Mucosa of descending colon (tissue), 3 donors: ENCODE data around the gene DRAM1. TPM values are rescaled to one million over a fixed set of nuclear protein-coding genes. Genes with fewer than 3 reads are reported as not detected.
A peak's percentile ranks its signal among the peaks of the same experiment; 100 is the strongest.

Experiments used
- ATAC-seq: fragments of 200-7000 bp; cut with Tn5 transposase; one replicate; pipeline ENCODE4 v1.9.1; 2020; ENCODE audit warnings: mild to moderate bottlenecking, moderate library complexity
- DNase-seq, 3 donors: peaks; one replicate each; pipeline ENCODE4 v3.0.0-alpha.2; 2020
- H3K36me3 ChIP-seq: fragments of 200-600 bp; one replicate; pipeline ENCODE4 v1.8.0; 2021; ENCODE audit warnings: low read depth, mild to moderate bottlenecking
- H3K4me1 ChIP-seq: fragments of 200-600 bp; one replicate; pipeline ENCODE4 v1.8.0; 2021; ENCODE audit warnings: low read depth, mild to moderate bottlenecking
- H3K4me3 ChIP-seq: fragments of 200-600 bp; one replicate; pipeline ENCODE4 v1.8.0; 2021; ENCODE audit warnings: mild to moderate bottlenecking
- H3K9me3 ChIP-seq: fragments of 200-600 bp; one replicate; pipeline ENCODE4 v1.8.0; 2021; ENCODE audit warnings: mild to moderate bottlenecking
- CTCF ChIP-seq: fragments of 200-600 bp; IDR thresholded peaks from one replicate; pipeline ENCODE4 v1.8.0; 2022; ENCODE audit warnings: antibody characterized with exemption, mild to moderate bottlenecking
- intact Hi-C, 2 donors: fragments of 100-400 bp; cut with DNase I in 1 of 2; cut with micrococcal nuclease in 1 of 2; formaldehyde crosslinking; loops; one replicate each; pipeline versions ENCODE4 v1.11.0 to v1.11.1; 2022; cut with DNase I, micrococcal nuclease
- long read RNA-seq, 2 donors: library from polyadenylated mRNA; unstranded; transcript quantifications; one replicate each; pipeline ENCODE4 v2.0.0, GENCODE V29; 2019 to 2021
- total RNA-seq, 3 donors: library from RNA; stranded (reverse); fragmentation: NEBNext Ultra II Directional in 2 of 3; extraction: Animal tissue kit (Norgen Biotek cat#: 25700) in 2 of 3; gene quantifications; one replicate each; pipeline versions ENCODE4 v1.2.1 to v1.2.4, GENCODE V29; 2021 to 2023
- donor health status: DM: no; HTN: no; CAD: no; lungs with moderate emphysema.
- donor health status: DM: no; HTN: no; CAD: no.
- donor health status: DM: no; HTN: yes; CAD: no.

Gene DRAM1
- total RNA-seq, result 10 to 100 TPM in 2 of 3 donors, 1 to 10 TPM in 1; 4.3 to 25.2 (median 10.1) TPM
- long read RNA-seq, donor 1, transcript DRAM1-201 (7 exons, 3,519 nt), result major isoform, 22 of 41 reads
- long read RNA-seq, donor 1, partial matches to known transcripts, result 1 of 41 reads
- long read RNA-seq, donor 1, other reads (novel, unspliced or antisense), result 12 of 41 reads
- long read RNA-seq, donor 2, transcript DRAM1-201 (7 exons, 3,519 nt), result major isoform, 5 of 6 reads
- long read RNA-seq, donor 2, partial matches to known transcripts, result 0 of 6 reads
- long read RNA-seq, donor 2, other reads (novel, unspliced or antisense), result 0 of 6 reads

- intact Hi-C loops, result no loop called here
- Histone ChIP-seq H3K4me1 (peaks cover 5% of the 10 kb centered on the region), H3K9me3 (no peaks in the 10 kb centered on the region), H3K36me3 (no peaks in the 10 kb centered on the region), H3K4me3 (peak within 1 kb of the TSS; percentile 65)
- TF ChIP-seq CTCF, result no peak
- ATAC-seq, result peak; percentile 95
- DNase-seq, result peak; percentile 90 to 94 (median 94)
Observed at GRCh38 chr12:101876861-101877805, at the start of gene DRAM1. Gene DRAM1 (plus strand): TSS chr12:101877580. CDS start chr12:101877790, 210 bp downstream.

- Histone ChIP-seq H3K9me3 (no peaks in the 10 kb centered on the region), H3K4me1 (peaks cover 5% of the 10 kb centered on the region), H3K36me3 (no peaks in the 10 kb centered on the region), H3K4me3 (no peak overlapping the region)
- no peak for TF ChIP-seq CTCF
- ATAC-seq (no peak), DNase-seq (no peak)
- intact Hi-C loops, result no loop called here
Observed at GRCh38 chr12:101828463-101829196, 48.8 kb upstream of the DRAM1 start.

- peak in 1 of 3 donors; percentile 42 for DNase-seq
- H3K4me3 ChIP-seq, result peak overlapping the region; percentile 81
- peaks cover 5% of the 10 kb centered on the region for H3K4me1 ChIP-seq
- ATAC-seq, result peak; percentile 15
- TF ChIP-seq CTCF, result no peak
- intact Hi-C loops, result loop anchor here (5.0 to 10.0 kb wide), 3 partner anchors 53 to 415 kb away; no protein-coding TSS in a partner anchor
- no peaks in the 10 kb centered on the region for H3K9me3 ChIP-seq
- no peaks in the 10 kb centered on the region for H3K36me3 ChIP-seq
Observed at GRCh38 chr12:101829639-101830366, 47.6 kb upstream of the DRAM1 start.

- intact Hi-C loops, result loop anchor here (5.0 to 10.0 kb wide), 3 partner anchors 53 to 416 kb away; no protein-coding TSS in a partner anchor
- ATAC-seq (peak; percentile 98), DNase-seq (peak; percentile 95 to 98 (median 96))
- H3K4me3 ChIP-seq, result peak within 1 kb of the TSS; percentile 81
- H3K36me3 ChIP-seq, result no peaks in the 10 kb centered on the region
- H3K9me3 ChIP-seq, result no peaks in the 10 kb centered on the region
- peak; percentile 80 for TF ChIP-seq CTCF
- H3K4me1 ChIP-seq, result peaks cover 5% of the 10 kb centered on the region
Observed at GRCh38 chr12:101830367-101831325, 46.7 kb upstream of the DRAM1 start, which contains the start of gene GNPTAB. Gene GNPTAB (minus strand): TSS chr12:101830959. CDS start chr12:101830675, 284 bp downstream.
